NCI-H748 (cell line): ENCODE results near the gene ZNF516.

Experiments
- DNase-seq: peaks from one replicate; lab custom pipeline; 2025; ENCODE audit not compliant: unreplicated experiment; lab: John Stamatoyannopoulos, UW

Gene ZNF516

DNA sequence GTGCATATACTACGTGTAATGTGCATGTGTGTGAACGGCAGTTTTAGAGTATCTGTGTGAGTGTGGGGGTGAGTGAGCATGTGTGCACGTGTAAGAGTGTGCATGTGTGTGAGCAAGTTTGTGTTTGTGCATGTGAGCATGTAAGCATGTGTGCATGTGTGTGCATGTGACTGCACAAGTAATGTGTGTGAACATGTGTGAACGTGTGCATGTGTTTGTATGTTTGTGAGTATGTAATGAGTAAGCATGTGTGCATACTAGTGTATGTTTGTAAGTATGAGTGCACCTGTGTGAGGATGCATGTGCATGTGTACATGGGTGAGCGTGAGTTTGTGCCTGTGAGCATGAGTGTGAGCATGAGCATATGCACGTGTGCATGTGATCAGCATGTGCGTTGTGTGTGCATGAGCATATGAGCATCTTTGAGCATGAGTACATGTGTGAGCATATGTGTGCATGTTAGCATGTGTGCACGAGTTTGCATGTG lies 90.7 kb downstream of the ZNF516 start:
- DNase-seq: no peak

DNA sequence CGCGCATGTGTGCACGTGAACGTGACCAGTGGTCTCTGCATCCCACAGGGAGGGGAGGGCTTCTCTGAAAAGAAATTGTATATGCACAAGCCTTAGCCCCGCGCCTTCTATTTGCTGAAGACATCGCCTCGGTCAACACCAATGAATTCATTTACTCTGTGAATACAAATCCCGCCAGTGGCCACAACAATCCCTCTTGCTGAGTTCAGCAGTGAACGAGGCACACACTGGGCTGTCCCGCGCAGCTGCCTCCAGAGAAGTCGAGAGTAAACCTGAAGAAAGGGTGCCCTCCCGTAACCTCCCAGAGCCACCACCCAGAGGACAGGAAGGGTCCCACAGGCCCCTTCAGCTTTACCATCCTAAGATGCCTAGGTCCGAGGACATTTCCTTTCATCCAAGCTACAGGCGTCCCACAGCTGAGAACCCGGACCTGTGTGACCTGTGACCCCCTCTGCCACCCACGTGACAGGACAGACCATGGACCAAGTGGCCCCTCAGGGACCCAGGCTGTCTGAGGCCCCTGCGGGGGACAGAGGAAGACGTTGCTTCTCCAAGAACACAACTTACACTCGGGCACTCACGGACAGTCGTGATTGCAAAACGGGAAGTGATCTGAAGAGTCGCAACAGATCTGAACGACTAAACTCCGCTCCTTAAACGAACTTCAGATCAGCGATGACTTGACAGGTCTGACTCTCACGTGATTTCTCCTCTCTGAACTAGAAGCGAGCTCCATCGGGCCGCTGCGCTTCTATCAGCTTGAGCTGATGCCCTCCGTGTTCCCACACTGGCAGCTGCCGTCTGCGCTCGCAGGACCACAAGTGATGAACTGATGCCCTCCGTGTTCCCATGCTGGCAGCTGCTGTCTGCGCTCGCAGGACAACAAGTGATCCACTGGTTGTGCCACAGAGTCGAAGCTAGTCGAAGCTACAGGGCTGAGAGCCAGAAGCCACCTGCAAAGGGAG lies 92.7 kb downstream of the ZNF516 start:
- DNase-seq: peak; percentile 49

DNA sequence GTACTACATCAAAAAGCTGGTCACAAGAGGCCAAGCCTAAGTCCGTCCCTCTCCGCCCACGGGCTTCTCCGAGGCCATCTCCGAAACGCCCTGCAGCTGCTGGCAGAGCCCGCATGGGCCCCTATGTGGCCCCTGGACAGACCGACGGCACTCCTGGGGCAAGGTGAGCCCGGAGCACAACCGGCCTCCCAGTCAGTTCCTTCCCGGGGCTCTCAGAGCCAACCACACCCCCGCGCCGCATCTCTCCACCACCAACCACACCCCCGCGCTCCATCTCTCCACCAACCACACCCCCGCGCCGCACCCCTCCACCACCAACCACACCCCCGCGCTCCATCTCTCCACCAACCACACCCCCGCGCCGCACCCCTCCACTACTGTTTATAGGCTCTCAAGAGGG lies 93.5 kb downstream of the ZNF516 start:
- no peak for DNase-seq

DNA sequence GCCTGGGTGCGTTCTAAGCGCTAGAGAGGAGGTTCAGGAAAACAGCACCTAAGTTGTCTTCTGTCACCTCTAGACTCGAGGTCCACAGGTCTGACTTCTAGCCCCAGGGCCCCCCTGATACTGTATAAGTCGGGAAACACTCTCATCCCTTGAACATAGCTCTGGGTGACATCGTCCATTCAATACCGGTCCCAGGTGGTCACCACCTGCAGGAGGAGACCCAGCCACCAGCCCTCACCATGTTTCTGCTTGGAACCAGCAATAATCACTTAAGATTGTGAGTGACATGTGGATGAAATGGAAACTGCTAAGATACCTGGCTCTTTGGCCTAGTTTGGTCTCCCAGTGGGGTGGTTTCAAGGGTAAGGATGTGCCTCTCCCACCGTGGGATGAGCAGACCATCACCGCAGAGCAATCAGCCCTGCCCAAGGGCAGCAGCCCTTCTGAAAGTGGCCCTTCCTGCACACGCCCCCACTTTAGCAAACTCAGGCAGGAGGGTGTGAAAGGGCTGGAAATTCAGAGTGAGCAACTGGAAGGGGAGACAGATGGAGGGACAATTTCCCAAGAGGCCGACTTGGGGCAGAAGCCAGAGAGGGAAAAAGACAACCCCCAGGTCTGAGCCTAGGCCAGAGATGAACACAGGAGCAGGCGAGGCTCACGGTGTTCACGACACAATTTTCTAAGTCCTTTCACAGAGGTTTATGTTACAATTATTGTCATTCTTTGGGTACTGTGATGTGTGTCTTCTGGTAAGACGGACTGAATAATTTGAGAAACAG lies 95.2 kb downstream of the ZNF516 start:
- no peak for DNase-seq

DNA sequence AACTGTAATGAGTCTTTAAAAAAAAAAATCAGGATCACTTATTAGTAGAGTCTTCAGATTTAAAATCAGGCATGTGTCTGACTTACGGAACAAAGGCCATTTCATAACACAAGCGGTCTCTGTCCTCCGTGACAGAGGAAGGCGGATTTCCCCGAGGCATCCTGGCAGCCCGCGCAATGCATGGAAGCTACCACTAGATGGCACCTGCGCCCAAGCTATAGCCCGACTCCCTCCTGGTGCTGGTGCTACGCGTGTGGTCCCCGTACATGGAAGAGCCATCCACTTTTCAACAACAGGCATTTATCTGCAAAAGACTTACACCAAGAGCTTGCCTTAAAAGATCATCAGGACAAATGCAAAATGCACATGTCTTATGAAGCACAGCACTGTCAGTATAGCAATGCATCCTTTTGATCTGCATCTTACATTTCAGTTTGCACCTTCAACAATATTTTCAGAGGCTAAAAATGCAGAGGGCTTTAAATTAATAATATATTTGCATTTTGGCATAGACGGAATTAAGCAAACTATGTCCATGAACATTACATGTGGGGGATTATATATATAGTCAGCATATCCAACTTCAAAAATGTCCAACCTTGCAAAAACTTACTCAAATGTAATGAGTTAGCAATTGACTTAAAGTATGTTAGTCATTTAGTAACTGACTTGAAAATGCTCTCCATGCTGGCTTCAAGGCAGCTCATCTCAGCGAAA lies 96.0 kb downstream of the ZNF516 start:
- DNase-seq: peak; percentile 80

DNA sequence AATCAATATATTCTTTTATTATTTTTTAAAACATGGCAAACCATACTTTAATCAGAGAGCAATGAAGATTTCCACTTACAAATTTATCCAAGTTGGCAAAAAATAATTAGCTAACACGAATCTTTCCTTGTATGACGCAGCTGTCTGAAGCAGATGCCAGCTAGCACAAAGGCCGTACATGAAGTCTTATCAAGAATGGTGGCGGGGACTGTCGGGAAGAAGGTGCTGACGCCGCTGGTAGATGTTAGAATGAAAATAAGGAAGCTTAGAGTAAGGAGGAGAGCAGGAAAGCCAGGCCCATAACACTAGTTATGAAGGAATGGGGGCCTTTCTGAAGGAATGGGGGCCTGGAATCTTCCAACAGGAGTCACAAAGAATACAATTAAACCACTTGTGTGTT lies 96.7 kb downstream of the ZNF516 start:
- DNase-seq: no peak

DNA sequence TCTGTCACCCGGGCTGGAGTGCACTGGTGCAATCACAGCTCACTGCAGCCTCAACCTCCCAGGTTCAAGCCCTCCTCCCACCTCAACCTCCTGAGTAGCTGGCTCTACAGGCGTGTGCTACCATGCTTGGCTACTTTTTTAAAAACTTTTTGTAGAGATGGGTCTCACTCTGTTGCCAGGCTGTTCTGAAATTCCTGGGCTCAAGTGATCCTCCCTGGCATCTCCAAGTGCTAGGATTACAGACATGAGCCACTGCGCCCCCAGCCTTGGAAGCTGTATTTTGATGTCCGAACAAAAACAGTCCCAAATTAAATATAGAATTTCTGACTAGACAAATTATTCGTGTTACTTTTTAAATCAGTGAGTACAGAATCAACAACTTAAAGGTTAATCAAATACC lies 97.4 kb downstream of the ZNF516 start:
- no peak for DNase-seq

DNA sequence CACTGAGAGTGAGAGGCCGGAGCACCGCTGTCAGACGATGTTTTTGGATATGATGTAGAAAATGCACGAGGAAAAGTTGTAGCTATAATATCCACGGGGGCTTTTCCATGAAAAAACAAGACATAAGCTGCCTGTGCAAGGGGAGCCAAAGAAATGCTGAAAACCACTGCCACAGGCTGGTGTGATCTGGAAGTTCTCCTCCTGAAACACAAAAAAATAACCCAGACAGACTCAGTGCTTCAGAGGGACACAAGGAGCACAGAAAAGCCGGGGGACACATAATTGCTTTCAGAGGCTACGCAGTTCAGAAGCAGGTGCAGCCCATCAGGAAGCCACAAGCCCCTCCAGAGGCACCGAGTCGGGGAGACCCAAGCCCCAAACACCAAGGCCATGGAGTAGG lies 98.2 kb downstream of the ZNF516 start:
- DNase-seq: no peak

DNA sequence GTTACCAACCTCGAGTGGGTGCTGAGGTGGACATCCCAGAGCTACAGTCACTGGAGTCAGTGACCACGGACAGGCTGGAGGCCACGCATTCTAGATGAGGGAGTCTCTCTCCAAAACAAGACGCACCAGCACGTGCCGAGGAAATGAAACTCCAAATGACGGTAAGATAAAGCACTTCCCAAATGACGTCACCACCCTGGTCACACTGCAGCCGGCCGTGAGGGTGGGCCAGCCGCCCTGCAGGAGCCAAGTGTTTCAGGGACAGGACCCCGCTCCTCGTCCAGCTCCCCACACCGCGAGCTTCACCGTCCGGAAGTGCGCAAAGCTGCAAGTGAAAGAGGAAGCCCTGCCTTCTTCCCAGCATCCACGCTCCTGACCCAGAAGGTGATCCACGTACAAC lies 99.4 kb downstream of the ZNF516 start:
- DNase-seq: no peak

DNA sequence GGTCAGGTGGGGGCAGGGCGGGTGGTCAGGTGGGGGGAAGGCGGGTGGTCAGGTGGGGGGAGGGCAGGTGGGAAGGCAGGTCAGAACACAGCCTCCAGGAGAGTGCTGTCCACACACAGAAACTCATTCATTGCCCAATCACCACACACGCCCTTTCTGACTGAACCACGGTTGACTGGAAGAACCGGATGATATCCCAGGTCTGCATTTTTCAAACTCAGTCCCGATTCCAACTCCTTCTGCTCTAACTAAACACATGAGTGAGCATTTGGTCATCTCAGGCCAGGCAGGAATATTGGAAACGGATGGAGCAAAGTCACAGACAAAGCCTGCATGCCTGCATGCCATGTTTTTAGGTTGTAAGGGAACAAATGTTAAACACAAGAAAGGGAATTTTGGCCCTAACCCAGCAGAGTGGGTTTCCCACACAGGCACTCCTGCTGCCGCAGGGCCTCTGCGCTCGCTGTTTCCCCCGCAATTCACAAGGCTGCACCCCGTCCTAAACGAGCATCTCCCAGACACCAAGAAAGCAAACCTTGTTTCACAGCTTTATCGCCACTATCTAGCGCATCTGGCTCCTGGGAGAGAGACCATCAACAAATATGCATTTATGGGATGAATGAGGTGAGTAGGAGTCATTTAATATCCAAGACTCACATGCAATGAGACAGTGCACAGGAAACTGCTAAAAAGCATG lies 100.1 kb downstream of the ZNF516 start:
- DNase-seq: no peak

DNA sequence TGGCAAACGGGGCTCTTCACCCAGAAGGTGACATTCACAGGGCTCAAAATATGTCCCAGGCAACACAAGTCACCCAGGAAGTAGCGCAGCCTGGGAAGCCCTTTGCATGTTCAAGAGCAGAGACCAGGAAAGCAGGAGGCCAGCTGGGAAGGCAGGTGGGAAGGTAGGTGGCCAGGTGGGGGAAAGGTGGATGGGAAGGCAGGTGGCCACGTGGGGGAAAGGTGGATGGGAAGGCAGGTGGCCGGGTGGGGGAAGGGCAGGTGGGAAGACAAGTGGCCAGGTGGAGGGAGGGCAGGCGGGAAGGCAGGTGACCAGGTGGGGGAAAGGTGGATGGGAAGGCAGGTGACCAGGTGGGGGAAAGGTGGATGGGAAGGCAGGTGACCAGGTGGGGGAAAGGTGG lies 102.7 kb downstream of the ZNF516 start:
- DNase-seq: no peak

DNA sequence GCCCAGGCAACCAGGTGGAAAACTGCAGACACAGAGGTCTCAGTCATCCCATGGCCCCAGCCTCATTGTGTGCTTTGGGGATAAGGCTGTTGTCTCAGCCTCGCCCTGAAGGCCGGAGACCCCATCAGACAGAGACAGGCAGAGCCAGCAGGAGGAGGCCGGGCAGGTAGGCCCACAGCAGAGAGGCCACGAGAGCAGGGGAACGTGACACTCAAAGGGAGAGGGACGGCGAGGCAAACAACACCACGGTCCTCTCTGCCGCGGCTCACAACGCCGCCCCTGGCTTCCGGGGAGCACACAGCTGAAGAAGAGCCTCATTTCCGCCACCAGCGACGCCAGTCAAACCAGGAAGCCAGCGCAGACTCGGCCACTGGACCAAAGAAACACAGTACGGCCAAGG lies 103.3 kb downstream of the ZNF516 start:
- no peak for DNase-seq

DNA sequence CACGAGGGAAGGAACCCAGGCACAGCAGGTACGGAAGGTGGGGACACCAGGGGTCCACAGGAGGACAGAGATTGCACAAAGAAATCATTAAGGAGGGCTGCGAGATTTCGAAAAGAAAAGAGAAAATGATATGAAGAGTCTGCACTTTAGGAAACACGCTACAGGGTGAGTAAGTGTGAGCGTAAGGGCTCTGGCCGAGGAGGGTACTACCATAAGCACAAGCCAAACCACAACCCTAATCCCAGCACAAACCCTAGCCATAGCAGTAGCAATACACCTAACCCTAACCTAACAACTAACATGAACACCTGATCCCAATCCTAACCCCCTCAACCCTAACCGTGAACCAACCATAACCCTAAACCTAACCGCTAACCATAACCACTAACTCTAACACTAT lies 104.0 kb downstream of the ZNF516 start:
- DNase-seq: no peak

DNA sequence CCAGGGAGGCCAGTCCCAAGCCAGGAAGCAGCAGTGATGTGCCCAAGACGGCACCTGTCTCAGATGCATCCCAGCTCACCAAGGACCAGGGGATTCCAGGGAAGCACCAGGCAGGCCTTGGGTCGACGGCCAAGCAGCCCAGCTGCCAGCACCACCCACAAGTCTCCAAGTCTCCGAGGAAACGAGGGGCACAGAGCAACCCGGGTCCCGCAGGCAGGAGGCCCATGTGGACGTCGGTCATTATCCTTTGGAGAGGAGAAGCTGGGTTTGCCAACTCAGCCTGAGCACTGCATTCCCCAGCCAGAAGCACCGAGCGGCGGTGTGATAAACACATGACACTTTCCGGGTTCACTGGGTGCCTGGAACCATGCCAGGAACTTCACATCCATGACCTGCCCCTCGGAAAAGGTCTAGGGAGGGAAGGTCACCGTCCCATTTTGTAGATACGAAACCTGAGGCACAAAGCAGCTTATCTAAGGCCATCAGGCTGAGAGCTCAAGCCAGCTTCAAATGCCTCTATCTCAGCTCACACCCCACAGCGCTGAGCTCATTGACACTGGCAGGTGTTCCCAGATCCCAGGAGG lies 104.5 kb downstream of the ZNF516 start:
- DNase-seq: no peak

DNA sequence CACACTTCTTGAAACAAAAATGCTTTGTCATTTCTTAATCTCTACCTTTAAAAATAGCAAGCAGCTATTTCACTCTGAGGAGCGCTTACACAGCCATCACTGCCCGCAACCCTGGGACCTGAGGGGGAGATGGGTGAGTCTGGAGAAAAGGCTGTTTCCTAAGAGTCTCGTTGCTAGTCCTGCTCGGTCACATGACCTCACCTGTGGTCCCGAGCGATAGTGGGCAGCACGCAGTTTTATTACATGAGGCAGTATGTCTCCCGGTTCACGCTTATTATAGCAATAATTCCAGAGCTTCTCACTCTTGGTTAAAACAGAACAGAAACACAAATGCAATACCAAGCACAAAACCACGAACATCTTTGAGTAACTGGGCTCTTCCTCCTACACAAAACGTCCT lies 105.3 kb downstream of the ZNF516 start:
- no peak for DNase-seq

DNA sequence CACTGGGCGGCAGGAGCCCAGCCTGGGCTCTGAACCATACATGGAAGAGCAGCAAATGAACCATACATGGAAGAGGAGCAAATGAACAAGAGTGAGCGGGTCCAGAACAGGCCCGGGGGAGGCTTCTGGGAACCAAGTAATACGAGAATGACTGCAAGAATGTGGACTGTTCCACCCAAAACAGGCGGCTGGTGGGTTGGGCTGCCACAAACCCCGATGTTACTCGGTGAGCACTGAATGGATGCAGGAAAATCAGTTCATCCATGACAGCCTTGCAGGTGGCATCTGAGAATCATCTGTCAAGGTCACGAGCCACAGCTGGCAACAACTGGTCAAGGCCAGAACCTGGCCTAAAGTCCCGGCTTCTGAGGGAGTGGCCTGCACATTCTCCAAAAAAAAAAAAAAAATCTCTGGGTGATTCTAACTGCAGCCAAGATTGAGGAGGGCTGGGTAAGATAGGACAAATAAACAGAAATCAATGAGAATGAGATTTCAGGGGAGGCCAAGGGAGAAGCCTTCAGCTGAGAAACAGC lies 106.1 kb downstream of the ZNF516 start:
- no peak for DNase-seq

DNA sequence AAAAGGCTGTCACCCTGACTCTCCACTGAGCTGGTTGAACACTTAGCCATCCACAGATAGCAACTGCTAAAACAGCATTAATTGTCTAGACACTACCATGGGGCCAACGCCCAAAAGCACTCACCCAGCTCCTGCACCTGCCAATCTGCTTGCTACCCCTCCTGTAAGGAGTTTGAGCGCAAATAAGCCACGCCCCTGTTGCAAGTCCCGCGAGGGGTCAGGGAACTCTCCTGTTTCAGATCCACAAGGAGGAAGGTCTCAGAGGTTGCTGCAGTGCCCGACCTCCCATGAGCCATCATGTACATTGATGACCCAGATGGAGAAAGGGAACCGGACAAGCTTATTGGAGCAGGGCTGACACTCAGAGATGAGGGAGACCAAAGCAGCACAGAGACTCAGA lies 106.8 kb downstream of the ZNF516 start:
- peak; percentile 25 for DNase-seq

DNA sequence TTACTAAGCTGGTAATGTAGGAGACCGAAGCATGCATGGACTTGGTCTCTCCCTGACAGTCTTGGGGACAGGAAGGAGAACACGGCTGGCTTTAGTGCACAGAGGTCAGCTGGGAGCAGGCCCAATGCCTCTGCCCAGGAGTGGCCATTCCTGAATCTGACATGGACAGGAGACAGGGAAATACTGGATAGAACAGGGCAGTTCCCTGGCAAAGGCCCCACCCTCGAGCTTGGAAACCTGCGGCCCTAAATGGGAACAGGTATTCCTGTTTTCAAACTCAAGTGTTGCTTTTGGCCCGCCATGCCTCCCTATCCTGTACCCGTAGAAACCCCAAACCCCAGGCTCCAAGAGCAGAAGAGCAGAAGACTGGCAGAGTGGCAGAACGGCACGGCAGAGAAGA lies 107.4 kb downstream of the ZNF516 start:
- no peak for DNase-seq

DNA sequence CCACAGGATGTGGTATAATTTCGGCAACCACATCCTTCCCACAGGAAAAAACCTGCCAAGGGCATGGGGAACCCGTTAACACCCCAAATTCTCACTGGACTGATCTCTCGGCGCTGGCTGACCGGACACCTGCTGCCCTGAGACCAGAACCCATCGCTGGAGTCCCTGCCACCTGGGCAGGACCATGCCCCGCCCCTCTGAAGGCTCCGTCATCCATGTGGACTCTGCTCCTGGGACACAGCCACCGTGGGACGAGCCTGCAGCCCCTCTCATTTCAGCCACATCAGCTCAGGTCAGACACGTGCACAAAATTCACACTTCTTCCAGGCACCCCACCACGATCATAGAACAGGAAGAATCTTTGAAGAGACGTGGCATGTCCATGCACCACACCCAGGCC lies 108.2 kb downstream of the ZNF516 start:
- no peak for DNase-seq

DNA sequence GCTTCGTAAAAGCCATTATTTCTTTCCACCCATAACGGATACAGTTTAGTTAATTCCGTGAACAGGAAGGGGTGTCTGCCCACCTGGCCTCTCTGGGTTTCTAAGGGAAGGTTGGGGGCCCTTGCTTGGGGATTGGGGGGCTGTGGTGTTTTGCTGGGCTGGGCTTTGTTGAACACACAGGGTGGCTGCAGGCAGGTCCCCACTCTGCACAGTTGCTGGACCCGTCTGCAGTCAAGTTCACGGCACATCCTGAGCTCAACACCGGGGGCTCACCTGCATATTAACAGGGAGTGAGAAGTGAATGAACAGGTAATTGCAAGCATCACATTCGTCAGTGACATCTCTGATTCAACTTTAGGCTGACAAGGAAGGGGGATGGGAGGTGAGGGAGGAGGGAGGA lies 109.0 kb downstream of the ZNF516 start:
- DNase-seq: no peak
